ENCODE data around the gene HECA.
A peak's percentile ranks its signal among the peaks of the same experiment; 100 is the strongest.
"Not testable (repeated sequence)": the region's sequence is repeated elsewhere in the genome, so short reads cannot be mapped to it uniquely, and the experiment has no call there.

The HECA gene

DNA sequence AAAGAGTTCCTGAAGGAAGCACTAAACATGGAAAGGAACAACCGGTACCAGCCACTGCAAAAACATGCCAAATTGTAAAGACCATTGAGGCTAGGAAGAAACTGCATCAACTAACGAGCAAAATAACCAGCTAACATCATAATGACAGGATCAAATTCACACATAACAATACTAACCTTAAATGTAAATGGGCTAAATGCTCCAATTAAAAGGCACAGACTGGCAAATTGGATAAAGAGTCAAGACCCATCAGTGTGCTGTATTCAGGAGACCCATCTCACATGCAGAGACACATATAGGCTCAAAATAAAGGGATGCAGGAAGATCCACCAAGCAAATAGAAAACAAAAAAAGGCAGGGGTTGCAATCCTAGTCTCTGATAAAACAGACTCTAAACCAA lies 77.6 kb downstream of the HECA start:
- not testable (repeated sequence) for DNase-seq

DNA sequence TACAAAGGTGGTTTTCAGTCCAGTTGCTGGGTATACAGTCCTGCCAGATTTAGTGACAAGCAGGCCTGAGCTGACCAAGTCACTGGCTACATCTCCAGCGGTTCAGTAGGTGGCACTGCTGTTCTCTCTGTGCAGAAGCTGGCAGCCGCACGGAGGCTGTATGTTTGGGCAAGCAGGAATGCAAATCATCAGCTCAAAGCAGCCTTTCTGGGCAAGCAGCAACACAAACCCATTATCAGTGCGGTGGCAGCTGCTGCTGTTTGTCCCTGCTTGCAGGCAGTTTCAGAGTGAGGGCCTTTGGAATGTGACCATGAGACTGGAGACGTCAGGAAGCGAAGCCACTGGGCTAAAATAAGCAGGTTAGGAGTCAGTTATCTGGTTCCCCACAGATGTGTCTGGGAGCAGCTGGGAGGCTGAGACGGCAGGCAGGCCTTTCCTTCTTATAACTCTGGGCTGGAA lies 84.4 kb downstream of the HECA start:
- peak; percentile 76 for DNase-seq

DNA sequence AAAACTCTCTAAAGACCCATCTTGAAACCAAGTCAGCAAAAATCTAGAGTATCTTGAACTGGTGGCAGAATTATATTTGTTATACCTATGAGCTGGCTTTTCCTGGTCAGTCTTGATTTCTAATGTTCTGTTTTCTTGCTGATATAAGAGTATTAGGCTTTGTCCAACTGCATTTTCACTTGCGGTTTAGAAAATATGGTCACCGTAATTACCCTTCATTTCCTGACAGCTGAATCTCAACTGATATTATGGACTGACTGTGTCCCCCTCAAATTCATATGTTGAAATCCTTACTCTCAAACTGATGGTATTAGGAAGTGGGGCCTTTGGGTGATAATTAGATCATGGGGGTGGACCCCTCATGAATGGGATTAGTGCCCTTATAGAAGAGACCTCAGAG lies 84.9 kb downstream of the HECA start:
- DNase-seq: no peak

DNA sequence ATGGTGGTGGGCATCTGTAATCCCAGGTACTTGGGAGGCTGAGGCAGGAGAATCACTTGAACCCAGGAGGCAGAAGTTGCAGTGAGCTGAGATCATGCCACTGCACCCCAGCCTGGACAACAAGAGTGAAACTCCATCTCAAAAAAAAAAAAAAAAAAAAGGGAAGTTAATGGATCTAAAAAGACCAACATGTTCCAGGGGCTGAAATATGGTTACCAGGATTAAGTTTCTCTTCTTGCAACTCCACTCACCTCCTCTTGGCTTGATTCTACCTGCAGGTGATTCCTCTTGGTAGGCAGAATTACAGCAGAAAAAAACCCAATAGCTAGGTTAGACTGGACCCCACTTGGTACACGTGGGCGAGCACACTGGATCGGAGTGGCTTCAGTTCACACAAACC lies 93.5 kb downstream of the HECA start:
- DNase-seq: not testable (repeated sequence)
